Suprapubic skin (tissue), 4 donors: Measurements from ENCODE around the gene ING5.

Source experiments
- CTCF ChIP-seq, 2 donors: fragments of 200-600 bp in 1 of 2; fragments of 450-650 bp in 1 of 2; sonication (generic) in 1 of 2; IDR thresholded peaks; one replicate each; pipeline ENCODE4 v1.5.1; 2016 to 2019; ENCODE audit warnings: antibody characterized with exemption in 2 of 2, mild to moderate bottlenecking in 1 of 2, moderate library complexity in 1 of 2
- EP300 ChIP-seq: sonication (generic); formaldehyde crosslinking; IDR thresholded peaks from one replicate; pipeline ENCODE4 v1.6.1; 2017; ENCODE audit warnings: antibody characterized with exemption
- POLR2A ChIP-seq, 2 donors: fragments of 450-650 bp; IDR thresholded peaks; one replicate each; pipeline ENCODE4 v1.6.1; 2017; ENCODE audit warnings: antibody characterized with exemption in 2 of 2, mild to moderate bottlenecking in 2 of 2, moderate library complexity in 2 of 2
- POLR2AphosphoS5 ChIP-seq, 3 donors: sonication (generic); formaldehyde crosslinking; IDR thresholded peaks; one replicate each; pipeline ENCODE4 v1.6.1; 2017; ENCODE audit warnings: antibody characterized with exemption in 3 of 3

- TF ChIP-seq POLR2AphosphoS5 (IDR thresholded peaks at IDR 0.05) = no peak
- TF ChIP-seq CTCF (IDR thresholded peaks at IDR 0.05) = no peak
- TF ChIP-seq EP300 = no peak
- TF ChIP-seq POLR2A (IDR thresholded peaks at IDR 0.05) = no peak
Observed at GRCh38 chr2:241753493-241753892, 51.7 kb downstream of the ING5 start.
